Hepatocyte (in vitro differentiated cells): ENCODE results near the gene CA12. TPM values are rescaled to one million over a fixed set of nuclear protein-coding genes. Genes with fewer than 3 reads are reported as not detected.

Experiments
- DNase-seq: peaks from one replicate; pipeline ENCODE4 v3.0.0-alpha.2; 2016; ENCODE audit warnings: low spot score
- H2AFZ ChIP-seq: fragments of 200-600 bp; sonication (generic); 2 replicates; pipeline ENCODE4 v1.6.0; 2016; ENCODE audit warnings: antibody characterized with exemption, mild to moderate bottlenecking
- H3K27ac ChIP-seq: fragments of 200-600 bp; sonication (generic); 2 replicates; pipeline ENCODE4 v1.5.1; 2016; ENCODE audit warnings: mild to moderate bottlenecking
- H3K27me3 ChIP-seq: fragments of 200-600 bp; sonication (generic); 2 replicates; pipeline ENCODE4 v1.6.1; 2016
- H3K36me3 ChIP-seq: fragments of 200-600 bp; sonication (generic); replicated peaks from 2 replicates; pipeline ENCODE4 v1.5.1; 2016; ENCODE audit warnings: low read depth; ENCODE audit not compliant: insufficient read depth
- H3K4me1 ChIP-seq: fragments of 200-600 bp; sonication (generic); 2 replicates; pipeline ENCODE4 v1.5.1; 2016; ENCODE audit warnings: mild to moderate bottlenecking, moderate library complexity; ENCODE audit not compliant: insufficient read depth
- H3K4me2 ChIP-seq: fragments of 200-600 bp; sonication (generic); 2 replicates; pipeline ENCODE4 v1.6.0; 2016
- H3K4me3 ChIP-seq: fragments of 200-600 bp; sonication (generic); 2 replicates; pipeline ENCODE4 v1.5.1; 2016; ENCODE audit warnings: mild to moderate bottlenecking
- H3K79me2 ChIP-seq: fragments of 200-600 bp; sonication (generic); 2 replicates; pipeline ENCODE4 v1.6.0; 2017; ENCODE audit warnings: mild to moderate bottlenecking
- H3K9me2 ChIP-seq: fragments of 200-600 bp; sonication (generic); replicated peaks from 2 replicates; pipeline ENCODE4 v1.6.0; 2017; ENCODE audit warnings: mild to moderate bottlenecking; ENCODE audit not compliant: insufficient read depth
- H3K9me3 ChIP-seq: fragments of 200-600 bp; sonication (generic); 2 replicates; pipeline ENCODE4 v1.5.1; 2016; ENCODE audit warnings: low read depth, mild to moderate bottlenecking
- H4K20me1 ChIP-seq: fragments of 200-600 bp; sonication (generic); 2 replicates; pipeline ENCODE4 v1.6.0; 2016; ENCODE audit warnings: mild to moderate bottlenecking; ENCODE audit not compliant: insufficient read depth, poor library complexity, severe bottlenecking
- CTCF ChIP-seq: fragments of 200-600 bp; sonication (generic); IDR thresholded peaks from 2 replicates; pipeline ENCODE4 v1.5.1; 2016; ENCODE audit warnings: antibody characterized with exemption, mild to moderate bottlenecking; ENCODE audit not compliant: poor library complexity
- EZH2 ChIP-seq: fragments of 200-600 bp; sonication (generic); IDR thresholded peaks from 2 replicates; pipeline ENCODE4 v1.6.1; 2016; ENCODE audit warnings: antibody characterized with exemption, mild to moderate bottlenecking, borderline replicate concordance
- EZH2phosphoT487 ChIP-seq: fragments of 200-600 bp; sonication (generic); IDR thresholded peaks from one replicate; pipeline ENCODE4 v1.6.1; 2018; ENCODE audit warnings: antibody characterized with exemption, mild to moderate bottlenecking, low read depth, moderate library complexity; ENCODE audit not compliant: unreplicated experiment, severe bottlenecking
- WGBS: methylation state at CpG from one replicate; pipeline ENCODE4 v1.1.6; 2016; ENCODE audit warnings: low lambda C conversion rate; ENCODE audit errors: missing lambda C conversion rate; 5-methylcytosine and 5-hydroxymethylcytosine counted together
- polyA plus RNA-seq: library from polyadenylated mRNA; unstranded; fragments of >200 nt; fragmentation: Nextera tagmentation; extraction: Ambion mirVana; gene quantifications from 2 replicates; pipeline ENCODE4 v1.2.1, GENCODE V29; 2016
- total RNA-seq: library from RNA; depleted of rRNA; stranded (reverse); fragments of >200 nt; gene quantifications from 2 replicates; pipeline ENCODE4 v1.2.3, GENCODE V29; 2014

The CA12 gene
- total and polyA plus RNA-seq, 2 experiments from 2014 or later = 13.8 to 16.6 TPM

GRCh38 chr15:63370764-63371163 is 10.9 kb downstream of the CA12 start:
- Histone ChIP-seq H3K9me2 (no peaks in the 10 kb centered on the region), H3K27me3 (no peaks in the 10 kb centered on the region), H3K4me3 (no peak overlapping the region), H3K4me1 (peaks cover 17% of the 10 kb centered on the region), H3K9me3 (no peaks in the 10 kb centered on the region), H3K79me2 (no peaks in the 10 kb centered on the region), H3K4me2 (no peak overlapping the region), H4K20me1 (no peaks in the 10 kb centered on the region), H3K36me3 (no peaks in the 10 kb centered on the region), H2AFZ (no peak overlapping the region), H3K27ac (no peak overlapping the region)
- DNase-seq = no peak
- 75% methylated on average over 4 of the region's 4 CpGs for WGBS
- no peak for TF ChIP-seq CTCF
- TF ChIP-seq EZH2phosphoT487 = no peak
- TF ChIP-seq EZH2 = no peak

- H4K20me1 ChIP-seq = no peaks in the 10 kb centered on the region
- H3K79me2 ChIP-seq = no peaks in the 10 kb centered on the region
- no peaks in the 10 kb centered on the region for H3K9me2 ChIP-seq
- no peak for DNase-seq
- TF ChIP-seq EZH2phosphoT487 (no peak), EZH2 (no peak), CTCF (no peak)
- H3K4me3 ChIP-seq = no peak overlapping the region
- H2AFZ ChIP-seq = no peak overlapping the region
- H3K4me1 ChIP-seq = peaks cover 11% of the 10 kb centered on the region
- H3K4me2 ChIP-seq = no peak overlapping the region
- H3K9me3 ChIP-seq = no peaks in the 10 kb centered on the region
- no peak overlapping the region for H3K27ac ChIP-seq
- no peaks in the 10 kb centered on the region for H3K36me3 ChIP-seq
- WGBS = 94% methylated on average over 4 of the region's 4 CpGs
- no peaks in the 10 kb centered on the region for H3K27me3 ChIP-seq
Observed at GRCh38 chr15:63369781-63370180, 11.9 kb downstream of the CA12 start.

GRCh38 chr15:63369296-63369695 is 12.3 kb downstream of the CA12 start:
- no peak overlapping the region for H3K4me3 ChIP-seq
- 88% methylated on average over 3 of the region's 3 CpGs for WGBS
- no peaks in the 10 kb centered on the region for H3K9me3 ChIP-seq
- H3K79me2 ChIP-seq = no peaks in the 10 kb centered on the region
- no peaks in the 10 kb centered on the region for H3K36me3 ChIP-seq
- H2AFZ ChIP-seq = no peak overlapping the region
- H3K27me3 ChIP-seq = no peaks in the 10 kb centered on the region
- DNase-seq = no peak
- H3K4me1 ChIP-seq = peaks cover 11% of the 10 kb centered on the region
- TF ChIP-seq CTCF (no peak), EZH2 (no peak), EZH2phosphoT487 (no peak)
- H3K4me2 ChIP-seq = no peak overlapping the region
- no peaks in the 10 kb centered on the region for H3K9me2 ChIP-seq
- H3K27ac ChIP-seq = no peak overlapping the region
- H4K20me1 ChIP-seq = no peaks in the 10 kb centered on the region

DNA sequence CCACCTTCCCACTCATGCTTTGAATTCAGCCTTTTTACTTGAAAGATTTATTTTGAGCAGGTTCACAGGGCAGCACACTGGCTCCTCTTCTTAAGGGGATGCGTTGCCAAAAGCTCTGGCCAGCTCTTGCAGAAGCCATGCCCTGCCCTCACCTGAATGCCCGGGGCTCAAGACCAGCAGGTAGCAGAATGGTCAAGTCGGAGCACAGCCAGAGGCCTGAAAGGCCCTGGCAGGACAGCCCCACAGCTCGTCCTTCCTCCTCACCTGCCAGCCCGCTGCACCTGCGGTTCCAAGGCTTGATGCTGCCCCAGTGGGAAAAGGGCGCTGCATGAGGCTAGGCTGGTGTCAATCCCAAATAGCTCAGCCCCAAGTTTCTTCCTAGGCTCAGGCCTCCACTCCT is 13.1 kb downstream of the CA12 start:
- no peaks in the 10 kb centered on the region for H3K9me2 ChIP-seq
- H2AFZ ChIP-seq = no peak overlapping the region
- no peak for DNase-seq
- H3K9me3 ChIP-seq = no peaks in the 10 kb centered on the region
- no peak overlapping the region for H3K27ac ChIP-seq
- peaks cover 11% of the 10 kb centered on the region for H3K4me1 ChIP-seq
- 98% methylated on average over 7 of the region's 7 CpGs for WGBS
- H3K27me3 ChIP-seq = no peaks in the 10 kb centered on the region
- TF ChIP-seq EZH2 (no peak), CTCF (no peak), EZH2phosphoT487 (no peak)
- H3K4me3 ChIP-seq = no peak overlapping the region
- no peak overlapping the region for H3K4me2 ChIP-seq
- H3K79me2 ChIP-seq = no peaks in the 10 kb centered on the region
- H4K20me1 ChIP-seq = no peaks in the 10 kb centered on the region
- no peaks in the 10 kb centered on the region for H3K36me3 ChIP-seq
